ENCODE data around the gene CTSH. TPM values are rescaled to one million over a fixed set of nuclear protein-coding genes. Genes with fewer than 3 reads are reported as not detected.

Gene CTSH
- total and polyA plus RNA-seq, 3 donors from 2014 or later, result 44.3 to 152 (median 45.6) TPM

Small RNAs within 50 kb of the gene (small RNA-seq; reads per million reads assigned to genes)
- 0 reads per million in 2 donors for gene RNU6-415P

Other genes with a start within 250 kb of the CTSH start
- gene ADAMTS7, start 133.6 kb downstream of the CTSH start, total RNA-seq, result 10 to 100 TPM; 11.6 to 11.9 TPM
- 5.7 TPM for gene ADAMTS7, start 133.6 kb downstream of the CTSH start, polyA plus RNA-seq (ENCODE audit: insufficient read depth, low read depth, low replicate concordance)
- 100 to 1,000 TPM; 413 to 414 TPM for gene MORF4L1, start 72.2 kb downstream of the CTSH start, total RNA-seq
- 1,132 TPM for gene MORF4L1, start 72.2 kb downstream of the CTSH start, polyA plus RNA-seq (ENCODE audit: insufficient read depth, low read depth, low replicate concordance)
- 1 to 10 TPM; 2.6 to 3.1 TPM for gene RASGRF1, start 145.7 kb upstream of the CTSH start, total RNA-seq
- 3.3 TPM for gene RASGRF1, start 145.7 kb upstream of the CTSH start, polyA plus RNA-seq (ENCODE audit: insufficient read depth, low read depth, low replicate concordance)